Omental fat pad (tissue), 4 donors: ENCODE data around the gene ATAD1. TPM values are rescaled to one million over a fixed set of nuclear protein-coding genes. Genes with fewer than 3 reads are reported as not detected.
"Not testable (repeated sequence)": the region's sequence is repeated elsewhere in the genome, so short reads cannot be mapped to it uniquely, and the experiment has no call there.

Experiments used
- ATAC-seq: fragments of 150-250 bp; one replicate; pipeline ENCODE4 v1.9.1; 2016; ENCODE audit warnings: mild to moderate bottlenecking, moderate library complexity; ENCODE audit not compliant: low FRiP score
- DNase-seq: peaks from one replicate; pipeline ENCODE4 v3.0.0-alpha.2; 2019; ENCODE audit warnings: low spot score
- total RNA-seq, 4 donors: library from RNA; depleted of rRNA; stranded (reverse); fragments of >200 nt; gene quantifications; one replicate each; pipeline ENCODE4 v1.1.0, GENCODE V29; 2016
- TF ChIP-seq, protein P1 (sequence below), 3 donors: fragments of 450-650 bp; IDR thresholded peaks; one replicate each; pipeline ENCODE4 v1.5.1; 2016 to 2017; ENCODE audit warnings: antibody characterized with exemption in 3 of 3, mild to moderate bottlenecking in 3 of 3, moderate library complexity in 2 of 3

The ATAD1 gene
- total RNA-seq, 4 donors from 2014 or later: 29.4 to 34.2 (median 31.5) TPM

DNA sequence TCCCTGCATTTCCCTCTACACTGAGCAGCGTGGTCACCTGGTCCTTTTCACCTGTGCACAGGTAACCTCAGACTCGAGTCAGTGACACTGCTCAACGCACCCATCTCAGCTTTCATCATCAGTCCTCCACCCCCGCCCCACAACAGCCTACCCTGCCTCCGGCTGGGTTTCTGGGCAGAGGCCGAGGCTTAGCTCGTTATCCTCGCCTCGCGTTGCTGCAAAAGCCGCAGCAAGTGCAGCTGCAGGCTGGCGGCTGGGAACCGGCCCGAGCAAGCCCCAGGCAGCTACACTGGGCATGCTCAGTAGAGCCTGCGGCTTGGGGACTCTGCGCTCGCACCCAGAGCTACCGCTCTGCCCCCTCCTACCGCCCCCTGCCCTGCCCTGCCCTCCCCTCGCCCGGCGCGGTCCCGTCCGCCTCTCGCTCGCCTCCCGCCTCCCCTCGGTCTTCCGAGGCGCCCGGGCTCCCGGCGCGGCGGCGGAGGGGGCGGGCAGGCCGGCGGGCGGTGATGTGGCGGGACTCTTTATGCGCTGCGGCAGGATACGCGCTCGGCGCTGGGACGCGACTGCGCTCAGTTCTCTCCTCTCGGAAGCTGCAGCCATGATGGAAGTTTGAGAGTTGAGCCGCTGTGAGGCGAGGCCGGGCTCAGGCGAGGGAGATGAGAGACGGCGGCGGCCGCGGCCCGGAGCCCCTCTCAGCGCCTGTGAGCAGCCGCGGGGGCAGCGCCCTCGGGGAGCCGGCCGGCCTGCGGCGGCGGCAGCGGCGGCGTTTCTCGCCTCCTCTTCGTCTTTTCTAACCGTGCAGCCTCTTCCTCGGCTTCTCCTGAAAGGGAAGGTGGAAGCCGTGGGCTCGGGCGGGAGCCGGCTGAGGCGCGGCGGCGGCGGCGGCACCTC is 45.3 kb upstream of the ATAD1 start, which contains the start of the genes KLLN and PTEN:
TSS of gene KLLN (minus strand) at position 481 of the 891 bp plus-strand sequence. CDS start 1,046 bp downstream, outside the sequence.
TSS of gene PTEN (plus strand) at position 573 of the 891 bp plus-strand sequence. CDS start 845 bp downstream, outside the sequence.
- ATAC-seq (peak; percentile 77), DNase-seq (peak; percentile 48)
- TF ChIP-seq, protein P1, sequence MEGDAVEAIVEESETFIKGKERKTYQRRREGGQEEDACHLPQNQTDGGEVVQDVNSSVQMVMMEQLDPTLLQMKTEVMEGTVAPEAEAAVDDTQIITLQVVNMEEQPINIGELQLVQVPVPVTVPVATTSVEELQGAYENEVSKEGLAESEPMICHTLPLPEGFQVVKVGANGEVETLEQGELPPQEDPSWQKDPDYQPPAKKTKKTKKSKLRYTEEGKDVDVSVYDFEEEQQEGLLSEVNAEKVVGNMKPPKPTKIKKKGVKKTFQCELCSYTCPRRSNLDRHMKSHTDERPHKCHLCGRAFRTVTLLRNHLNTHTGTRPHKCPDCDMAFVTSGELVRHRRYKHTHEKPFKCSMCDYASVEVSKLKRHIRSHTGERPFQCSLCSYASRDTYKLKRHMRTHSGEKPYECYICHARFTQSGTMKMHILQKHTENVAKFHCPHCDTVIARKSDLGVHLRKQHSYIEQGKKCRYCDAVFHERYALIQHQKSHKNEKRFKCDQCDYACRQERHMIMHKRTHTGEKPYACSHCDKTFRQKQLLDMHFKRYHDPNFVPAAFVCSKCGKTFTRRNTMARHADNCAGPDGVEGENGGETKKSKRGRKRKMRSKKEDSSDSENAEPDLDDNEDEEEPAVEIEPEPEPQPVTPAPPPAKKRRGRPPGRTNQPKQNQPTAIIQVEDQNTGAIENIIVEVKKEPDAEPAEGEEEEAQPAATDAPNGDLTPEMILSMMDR (IDR thresholded peaks at IDR 0.05): no peak

DNA sequence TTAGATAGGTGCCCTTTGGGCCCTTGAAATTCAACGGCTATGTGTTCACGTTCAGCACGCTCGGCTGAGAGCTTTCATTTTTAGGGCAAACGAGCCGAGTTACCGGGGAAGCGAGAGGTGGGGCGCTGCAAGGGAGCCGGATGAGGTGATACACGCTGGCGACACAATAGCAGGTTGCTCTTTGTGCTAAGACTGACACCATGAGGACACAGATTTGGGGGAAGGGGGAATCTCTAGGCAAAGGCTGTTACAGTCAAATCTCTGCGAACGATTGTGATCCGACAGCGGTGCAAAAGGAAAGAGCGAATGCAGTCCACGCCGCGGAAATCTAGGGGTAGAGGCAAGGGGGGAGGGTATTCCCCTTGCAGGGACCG is 44.6 kb upstream of the ATAD1 start:
- DNase-seq: no peak
- peak; percentile 9 for ATAC-seq
- TF ChIP-seq, protein P1 (IDR thresholded peaks at IDR 0.05): no peak

DNA sequence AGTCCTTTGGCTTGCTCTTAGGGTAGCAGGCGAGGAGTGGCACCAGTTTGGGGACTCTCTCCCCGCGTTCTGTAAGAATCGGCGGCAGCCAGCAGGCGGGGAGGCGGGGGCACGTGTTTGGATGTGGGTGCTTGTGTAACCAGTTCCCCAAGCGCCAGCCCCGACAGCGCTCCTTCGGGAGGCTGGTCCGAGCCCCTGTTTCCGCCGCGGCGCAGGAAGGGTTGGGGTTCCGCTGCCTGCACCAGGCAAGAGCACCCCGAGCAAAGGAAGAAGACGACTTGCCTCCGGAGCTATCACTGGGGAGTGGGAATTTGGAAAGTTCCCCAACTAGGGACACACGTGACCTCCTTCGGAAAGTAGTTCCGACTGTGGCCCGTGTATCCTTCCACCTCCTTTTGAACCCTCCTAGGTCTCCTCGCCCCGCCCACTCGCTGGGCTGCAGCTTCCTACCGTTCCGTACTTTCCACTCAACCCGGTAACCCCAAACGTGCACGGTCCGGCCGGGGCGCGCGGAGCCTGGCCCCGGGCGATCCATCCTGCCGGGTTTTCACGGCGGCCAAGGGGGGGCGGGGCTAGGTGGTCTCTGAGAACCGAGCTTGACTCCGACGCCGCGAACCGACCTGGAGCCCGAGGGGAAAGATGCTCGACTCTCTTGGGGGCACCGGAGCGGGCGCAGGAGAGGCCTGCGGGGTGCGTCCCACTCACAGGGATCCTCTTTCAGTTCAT is 44.1 kb upstream of the ATAD1 start:
- TF ChIP-seq, protein P1 (IDR thresholded peaks at IDR 0.05): no peak
- peak; percentile 87 for ATAC-seq
- peak; percentile 73 for DNase-seq

DNA sequence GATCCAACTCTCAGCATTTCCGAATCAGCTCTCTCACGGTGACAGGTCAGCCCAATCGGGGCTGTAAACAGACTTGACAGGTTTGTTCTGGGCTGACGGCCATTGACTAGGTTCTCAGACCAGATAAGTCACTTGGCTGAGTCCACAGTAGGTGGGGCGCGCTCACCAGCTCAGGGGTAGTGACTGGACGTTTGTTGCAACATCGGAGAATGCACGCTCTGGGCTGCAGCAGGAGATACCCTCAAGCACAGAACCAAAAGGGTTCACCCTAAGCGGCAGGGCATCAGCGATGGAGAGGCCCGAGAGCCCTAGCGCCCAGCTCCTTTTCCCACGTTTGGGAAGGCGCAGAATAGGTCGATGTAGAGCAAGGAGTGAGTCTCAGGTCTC is 43.5 kb upstream of the ATAD1 start:
- TF ChIP-seq, protein P1 (IDR thresholded peaks at IDR 0.05): no peak
- ATAC-seq: peak; percentile 77

DNA sequence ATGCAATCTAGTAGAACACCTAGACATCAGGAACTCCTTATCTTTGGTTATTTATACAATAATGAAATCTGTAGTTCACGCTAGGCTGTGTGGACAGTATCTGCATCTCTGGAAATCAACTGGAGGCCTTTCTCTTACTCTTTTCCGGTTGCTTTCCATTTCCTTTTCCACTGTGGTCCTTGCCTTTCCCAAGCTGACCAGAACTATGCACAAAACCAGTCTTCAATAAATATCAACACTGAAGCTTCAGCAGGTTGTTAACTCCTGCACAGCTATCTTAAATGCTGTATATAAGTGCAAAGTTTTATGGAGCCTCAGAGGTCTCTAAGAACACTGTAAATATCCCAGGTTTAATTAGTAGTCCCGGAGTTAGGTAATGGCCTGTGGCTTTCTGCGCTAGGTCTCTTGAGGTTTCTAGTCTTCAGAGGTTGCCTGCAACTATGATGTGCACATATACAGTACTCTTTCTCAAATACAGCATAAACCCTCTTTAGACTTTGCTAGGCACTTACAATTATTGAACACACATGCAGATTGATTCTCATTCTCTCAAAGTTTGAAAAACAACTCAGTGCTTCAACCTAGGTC is 42.9 kb upstream of the ATAD1 start:
- ATAC-seq (no peak), DNase-seq (no peak)
- TF ChIP-seq, protein P1 (IDR thresholded peaks at IDR 0.05): no peak

More for the DNA sequence above, 43.5 kb upstream of the ATAD1 start:
- DNase-seq: peak; percentile 75

DNA sequence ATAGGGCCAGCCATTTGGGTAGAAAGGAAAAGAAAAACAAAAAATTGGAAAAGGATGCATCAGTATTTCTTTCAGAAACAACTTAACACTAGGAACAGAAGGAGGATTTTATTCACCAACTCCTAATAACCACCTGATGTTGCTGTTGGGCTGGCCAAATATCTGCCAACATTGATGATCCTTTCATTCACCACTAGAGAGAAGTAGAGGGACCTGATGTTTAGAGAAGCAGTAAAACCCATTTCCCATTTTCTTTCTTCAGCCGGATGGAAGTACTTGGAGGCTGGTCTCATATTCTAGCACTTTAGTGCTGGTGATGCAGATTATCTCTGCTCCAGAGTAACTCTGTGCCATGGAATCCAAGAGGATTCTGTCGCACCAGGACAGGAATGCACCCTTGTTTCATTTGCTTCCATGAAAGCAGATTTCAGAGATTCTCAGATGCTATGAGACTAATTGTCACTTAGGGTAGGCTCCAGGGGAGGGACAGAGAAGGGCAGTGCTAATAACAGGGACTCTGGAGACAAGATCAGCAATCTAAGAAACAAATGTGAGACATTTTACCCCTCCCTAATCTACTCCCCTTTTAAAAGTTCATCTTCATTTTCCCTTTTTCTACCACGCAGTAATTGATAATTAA is 42.2 kb upstream of the ATAD1 start:
- ATAC-seq (no peak), DNase-seq (no peak)
- TF ChIP-seq, protein P1 (IDR thresholded peaks at IDR 0.05): no peak

DNA sequence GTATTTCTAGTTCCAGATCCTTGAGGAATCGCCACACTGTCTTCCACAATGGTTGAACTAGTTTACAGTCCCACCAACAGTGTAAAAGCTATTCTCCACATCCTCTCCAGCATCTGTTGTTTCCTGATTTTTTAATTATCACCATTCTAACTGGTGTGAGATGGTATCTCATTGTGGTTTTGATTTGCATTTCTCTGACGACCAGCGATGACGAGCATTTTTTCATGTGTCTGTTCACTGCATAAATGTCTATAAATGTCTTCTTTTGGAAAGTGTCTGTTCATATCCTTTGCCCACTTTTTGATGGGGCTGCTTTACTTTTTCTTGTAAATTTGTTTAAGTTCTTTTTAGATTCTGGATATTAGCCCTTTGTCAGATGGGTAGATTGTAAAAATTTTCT is 37.6 kb upstream of the ATAD1 start:
- ATAC-seq, DNase-seq: not testable (repeated sequence)

DNA sequence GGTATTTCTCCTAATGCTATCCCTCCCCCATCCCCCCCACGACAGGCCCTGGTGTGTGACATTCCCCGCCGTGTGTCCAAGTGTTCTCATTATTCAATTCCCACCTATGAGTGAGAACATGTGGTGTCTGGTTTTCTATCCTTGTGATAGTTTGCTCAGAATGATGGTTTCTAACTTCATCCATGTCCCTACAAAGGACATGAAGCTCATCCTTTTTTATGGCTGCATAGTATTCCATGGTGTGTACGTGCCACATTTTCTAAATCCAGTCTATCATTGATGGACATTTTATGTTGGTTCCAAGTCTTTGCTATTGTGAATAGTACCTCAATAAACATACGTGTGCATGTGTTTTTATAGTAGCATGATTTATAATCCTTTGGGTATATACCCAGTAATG is 37.2 kb upstream of the ATAD1 start:
- DNase-seq, ATAC-seq: not testable (repeated sequence)
